Activated T-helper 1 cell treated with Interleukin-2 at 50 U/mL for 16 hours (primary cell): Measurements from ENCODE around the gene MTA3.

Source experiments
- DNase-seq: peaks from one replicate; pipeline ENCODE4 v3.0.0-alpha.2; 2020; ENCODE audit warnings: low read depth

Gene MTA3

GRCh38 chr2:42787424-42787787 lies 219.0 kb downstream of the MTA3 start:
- no peak for DNase-seq

GRCh38 chr2:42787788-42788477 lies 219.5 kb downstream of the MTA3 start:
- DNase-seq, result no peak

- no peak for DNase-seq
Measured at GRCh38 chr2:42788478-42788793, 220.0 kb downstream of the MTA3 start.

GRCh38 chr2:42788882-42789281 lies 220.4 kb downstream of the MTA3 start:
- no peak for DNase-seq

GRCh38 chr2:42789751-42790150 lies 221.3 kb downstream of the MTA3 start:
- DNase-seq, result no peak

GRCh38 chr2:42791606-42792005 lies 223.2 kb downstream of the MTA3 start:
- no peak for DNase-seq

- DNase-seq, result no peak
Measured at GRCh38 chr2:42792087-42792582, 223.7 kb downstream of the MTA3 start.

- DNase-seq, result no peak
Measured at GRCh38 chr2:42792583-42793333, 224.3 kb downstream of the MTA3 start, which contains the start of gene HAAO. HAAO (minus strand) TSS chr2:42792583; CDS start chr2:42792536, 47 bp downstream.

- DNase-seq, result no peak
Measured at GRCh38 chr2:42793334-42794270, 225.2 kb downstream of the MTA3 start.

GRCh38 chr2:42794271-42795046 lies 226.0 kb downstream of the MTA3 start:
- no peak for DNase-seq

GRCh38 chr2:42795275-42795674 lies 226.8 kb downstream of the MTA3 start:
- no peak for DNase-seq

GRCh38 chr2:42795841-42796301 lies 227.4 kb downstream of the MTA3 start:
- no peak for DNase-seq

GRCh38 chr2:42796427-42797248 lies 228.2 kb downstream of the MTA3 start:
- DNase-seq, result no peak

- no peak for DNase-seq
Measured at GRCh38 chr2:42797281-42797680, 228.8 kb downstream of the MTA3 start.

- no peak for DNase-seq
Measured at GRCh38 chr2:42799881-42800280, 231.4 kb downstream of the MTA3 start.

- no peak for DNase-seq
Measured at GRCh38 chr2:42800461-42800962, 232.1 kb downstream of the MTA3 start.

- no peak for DNase-seq
Measured at GRCh38 chr2:42800981-42801380, 232.5 kb downstream of the MTA3 start.

GRCh38 chr2:42801381-42801780 lies 232.9 kb downstream of the MTA3 start:
- DNase-seq, result no peak

- DNase-seq, result no peak
Measured at GRCh38 chr2:42802150-42802549, 233.7 kb downstream of the MTA3 start.

- DNase-seq, result no peak
Measured at GRCh38 chr2:42804338-42804737, 235.9 kb downstream of the MTA3 start.
